Adrenal gland (tissue), 5 donors: ENCODE data around the gene HMG20B.

Source experiments
- CTCF ChIP-seq, 6 experiments: fragments of 450-650 bp in 4 of 6; fragments of 200-600 bp in 2 of 6; sonication (generic) in 1 of 6; IDR thresholded peaks; 1 replicate in 5 of 6; 2 replicates in 1 of 6; pipeline versions ENCODE4 v1.5.1 to v1.8.0; 2016 to 2021; ENCODE audit warnings: antibody characterized with exemption in 6 of 6, mild to moderate bottlenecking in 2 of 6, moderate library complexity in 1 of 6
- POLR2A ChIP-seq, 2 donors: fragments of 450-650 bp; IDR thresholded peaks; one replicate each; pipeline ENCODE4 v1.6.1; 2017; ENCODE audit warnings: antibody characterized with exemption in 2 of 2, mild to moderate bottlenecking in 2 of 2, moderate library complexity in 1 of 2
- donor health status: DM: no; HTN: no; CAD: no.

GRCh38 chr19:3534375-3535234 lies 38.1 kb upstream of the HMG20B start:
- TF ChIP-seq CTCF (IDR thresholded peaks at IDR 0.05) (no peak), POLR2A (IDR thresholded peaks at IDR 0.05) (no peak)
